Activated T-cell treated with anti-CD3 and anti-CD28 coated beads, Interleukin-2, amount 50 U/mL, for 1 hour (primary cell): ENCODE results near the gene CSTF2.

Experiments used
- DNase-seq: peaks from one replicate; pipeline ENCODE4 v3.0.0-alpha.2; 2020

The CSTF2 gene

DNA sequence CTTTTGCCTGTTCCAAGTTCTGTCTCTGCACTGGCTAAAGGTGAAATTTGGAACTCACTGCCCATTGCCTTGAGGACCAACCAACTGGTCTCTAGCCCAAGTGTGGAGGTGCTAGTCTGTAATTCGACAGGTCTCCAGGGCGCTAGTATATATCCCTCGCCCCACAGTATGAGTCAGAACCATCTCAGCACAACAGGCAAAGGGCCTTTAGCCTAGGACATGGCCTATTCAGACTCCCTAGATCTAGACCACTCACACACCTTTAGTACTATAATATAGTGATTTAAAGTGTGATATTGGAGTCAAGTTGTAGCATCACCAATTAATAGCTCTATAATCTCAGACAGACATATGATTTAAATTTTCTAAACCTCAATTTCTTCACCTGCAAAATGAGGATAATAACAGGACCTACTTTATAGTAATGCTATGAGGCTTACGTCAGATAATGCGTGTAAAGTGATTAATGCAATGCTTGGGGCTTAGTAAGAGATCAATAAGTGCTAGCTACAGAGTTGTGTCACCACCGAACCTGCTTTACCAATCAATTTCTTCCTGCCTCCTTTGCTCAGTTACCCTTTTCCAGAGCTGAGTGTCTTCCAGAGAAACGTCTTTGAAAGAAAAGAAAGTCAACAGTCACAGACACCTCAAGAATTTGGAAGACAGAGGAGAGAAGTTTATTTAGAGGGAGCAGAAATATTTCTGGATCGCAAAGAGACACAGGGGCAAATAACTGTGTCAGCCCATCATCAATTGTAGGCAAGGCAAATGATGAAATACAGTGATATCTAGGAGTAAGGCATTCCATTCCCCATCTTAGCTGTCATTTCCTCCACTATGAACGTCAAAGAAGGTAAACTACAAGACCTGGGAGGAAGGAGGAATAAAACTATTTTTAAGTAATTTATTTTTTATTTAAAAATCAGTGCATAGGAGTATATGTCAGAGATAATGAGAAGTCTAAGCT lies 51.7 kb downstream of the CSTF2 start:
- DNase-seq = no peak

GRCh38 chrX:100874325-100874724 lies 54.1 kb downstream of the CSTF2 start, which contains the start of gene NOX1:
Gene NOX1, minus strand, starts transcription at chrX:100874359. Its CDS starts 220 bp downstream, at chrX:100874139.
- no peak for DNase-seq

GRCh38 chrX:100880368-100880767 lies 60.2 kb downstream of the CSTF2 start:
- no peak for DNase-seq

GRCh38 chrX:100883654-100884053 lies 63.5 kb downstream of the CSTF2 start:
- DNase-seq = no peak
